K562 (cell line): ENCODE results near the gene SUV39H2. TPM values are rescaled to one million over a fixed set of nuclear protein-coding genes. Genes with fewer than 3 reads are reported as not detected.
"Not testable (repeated sequence)": the region's sequence is repeated elsewhere in the genome, so short reads cannot be mapped to it uniquely, and the experiment has no call there.

ENCODE experiments used
- ATAC-seq: fragments of 200-7000 bp; cut with Tn5 transposase; 3 replicates; pipeline ENCODE4 v1.9.1; 2020; ENCODE audit warnings: moderate library complexity
- BruUV-seq: library from RNA; stranded (reverse); fragments of 400-500 nt; replicated peaks from 2 replicates; lab custom pipeline; 2021; lab: Mats Ljungman, UMichigan
- CTCF ChIA-PET: fragments of 300-600 bp; formaldehyde crosslinking; extraction: SDS; loops from one replicate; lab custom pipeline; 2021; ENCODE audit warnings: low intra/inter-chr PET ratio; lab: Yijun Ruan, JAX
- POLR2A ChIA-PET: fragments of 300-600, 350-650 bp; sonication (Branson Sonifier 250); formaldehyde crosslinking; extraction: SDS; loops from one replicate; lab custom pipeline; 2021; ENCODE audit warnings: antibody characterized with exemption, inconsistent platforms; lab: Yijun Ruan, JAX
- DNase-seq, 4 experiments: peaks; one replicate each; pipeline versions ENCODE4 v3.0.0 to v3.0.0-alpha.2; 2011 to 2018; ENCODE audit warnings: low spot score in 3 of 4, mixed read lengths in 3 of 4; ENCODE audit errors: extremely low read depth in 1 of 4
- FAIRE-seq: peaks from 2 replicates; lab custom pipeline; 2011; peaks lifted over from hg19 to GRCh38; lab: Jason Lieb, UNC
- H2AFZ ChIP-seq: 2 replicates; pipeline ENCODE4 v1.6.0; 2011; ENCODE audit warnings: low read depth, low read length, control low read depth, inconsistent platforms
- H3K27ac ChIP-seq: fragments of 200-600 bp; 3 replicates; pipeline ENCODE4 v1.8.0; 2011; ENCODE audit warnings: low read depth, mild to moderate bottlenecking, control low read depth, inconsistent platforms, low read length, moderate library complexity, mixed read lengths; ENCODE audit errors: extremely low read depth
- H3K27me3 ChIP-seq, 2 experiments: fragments of 300-600 bp in 1 of 2; 2 replicates in 1 of 2; 3 replicates in 1 of 2; pipeline versions ENCODE4 v1.6.0 to v1.8.0; 2011; ENCODE audit warnings: inconsistent platforms in 2 of 2, low read length in 2 of 2, mild to moderate bottlenecking in 1 of 2, mixed read lengths in 1 of 2, moderate library complexity in 1 of 2; ENCODE audit not compliant: control insufficient read depth in 2 of 2, insufficient read depth in 2 of 2
- H3K36me3 ChIP-seq: fragments of 300-600 bp; 3 replicates; pipeline ENCODE4 v1.8.0; 2011; ENCODE audit warnings: mild to moderate bottlenecking, low read length, inconsistent platforms; ENCODE audit not compliant: control insufficient read depth, insufficient read depth
- H3K4me1 ChIP-seq, 2 experiments: fragments of 200-600 bp in 1 of 2; replicated peaks in 1 of 2; 2 replicates in 1 of 2; 3 replicates in 1 of 2; pipeline versions ENCODE4 v1.5.1 to v1.8.0; 2011; ENCODE audit warnings: inconsistent platforms in 2 of 2, low read length in 2 of 2, mild to moderate bottlenecking in 1 of 2, mixed read lengths in 1 of 2, moderate library complexity in 1 of 2; ENCODE audit not compliant: control insufficient read depth in 2 of 2, insufficient read depth in 2 of 2
- H3K4me2 ChIP-seq: 2 replicates; pipeline ENCODE4 v1.6.1; 2011; ENCODE audit warnings: low read length, control low read depth, inconsistent platforms, mixed read lengths; ENCODE audit not compliant: insufficient read depth
- H3K4me3 ChIP-seq: fragments of 200-600 bp; sonication (generic), shearing (Covaris generic); 2 replicates; pipeline ENCODE4 v1.5.1; 2016; ENCODE audit warnings: control low read depth, inconsistent platforms
- H3K79me2 ChIP-seq: fragments of 200-600 bp; 3 replicates; pipeline ENCODE4 v1.8.0; 2011; ENCODE audit warnings: low read length, inconsistent platforms; ENCODE audit not compliant: control insufficient read depth, insufficient read depth
- H3K9ac ChIP-seq, 2 experiments: 2 replicates each; pipeline versions ENCODE4 v1.6.0 to v1.6.1; 2011; ENCODE audit warnings: low read depth in 2 of 2, low read length in 2 of 2, control low read depth in 1 of 2, inconsistent platforms in 1 of 2, mild to moderate bottlenecking in 1 of 2, mixed read lengths in 1 of 2; ENCODE audit not compliant: insufficient read depth in 1 of 2
- H3K9me1 ChIP-seq: one replicate; pipeline ENCODE4 v1.6.0; 2011; ENCODE audit warnings: inconsistent platforms, mild to moderate bottlenecking, low read length, moderate library complexity; ENCODE audit not compliant: control insufficient read depth, insufficient read depth
- H3K9me3 ChIP-seq: replicated peaks from 2 replicates; pipeline ENCODE4 v1.5.1; 2011; ENCODE audit warnings: low read depth, low read length, inconsistent platforms; ENCODE audit not compliant: control insufficient read depth, insufficient read depth
- H4K20me1 ChIP-seq: replicated peaks from 2 replicates; pipeline ENCODE4 v1.6.1; 2011; ENCODE audit warnings: low read length, inconsistent platforms, mixed read lengths; ENCODE audit not compliant: control insufficient read depth, insufficient read depth
- ASH1L ChIP-seq: fragments of 450-650 bp; IDR thresholded peaks from 2 replicates; pipeline ENCODE4 v1.6.1; 2018; ENCODE audit warnings: borderline replicate concordance, mild to moderate bottlenecking, low read depth; ENCODE audit not compliant: partially characterized antibody
- DPF2 ChIP-seq: fragments of 450-650 bp; IDR thresholded peaks from 2 replicates; pipeline ENCODE4 v1.6.1; 2016
- ELF1 ChIP-seq: fragments of 200-800 bp; sonication (Bioruptor generic); IDR thresholded peaks from 2 replicates; pipeline ENCODE4 v1.6.1; 2016; ENCODE audit warnings: missing genetic modification characterization, missing compliant biosample characterization
- JUND ChIP-seq, 2 experiments: IDR thresholded peaks; 2 replicates in 1 of 2; 3 replicates in 1 of 2; pipeline ENCODE4 v1.6.1; 2011; ENCODE audit warnings: borderline replicate concordance in 2 of 2, low read depth in 2 of 2, low read length in 2 of 2, improper control_type of control experiment in 1 of 2, missing biosample characterization in 1 of 2, missing genetic modification characterization in 1 of 2, missing genetic modification reagents in 1 of 2
- NR2C1 ChIP-seq, 2 experiments: fragments of 450-650 bp; IDR thresholded peaks; 2 replicates each; pipeline ENCODE4 v1.6.1; 2017; ENCODE audit warnings: mild to moderate bottlenecking in 2 of 2, antibody characterized with exemption in 1 of 2, inconsistent platforms in 1 of 2, missing compliant biosample characterization in 1 of 2, missing genetic modification characterization in 1 of 2
- NR2C2 ChIP-seq, 2 experiments: fragments of 200-800 bp in 1 of 2; sonication (Bioruptor generic) in 1 of 2; sonication (generic) in 1 of 2; formaldehyde crosslinking in 1 of 2; IDR thresholded peaks; 2 replicates each; pipeline versions ENCODE4 v1.6.1 to v1.8.0; 2016 to 2022; ENCODE audit warnings: mild to moderate bottlenecking in 1 of 2, missing compliant biosample characterization in 1 of 2, missing genetic modification characterization in 1 of 2, missing genetic modification reagents in 1 of 2
- SPI1 ChIP-seq: IDR thresholded peaks from 2 replicates; pipeline ENCODE4 v1.6.1; 2011; ENCODE audit warnings: low read depth, low read length, control low read depth, borderline replicate concordance
- ZNF175 ChIP-seq: fragments of 200-800 bp; sonication (Bioruptor generic); IDR thresholded peaks from 2 replicates; pipeline ENCODE4 v1.6.1; 2016; ENCODE audit warnings: low read depth, mild to moderate bottlenecking, missing genetic modification characterization, missing compliant biosample characterization
- ZNF584 ChIP-seq: fragments of 200-800 bp; sonication (Bioruptor generic); IDR thresholded peaks from 2 replicates; pipeline ENCODE4 v1.6.1; 2016; ENCODE audit warnings: low read depth, mild to moderate bottlenecking, missing genetic modification characterization, missing compliant biosample characterization
- ZNF592 ChIP-seq: fragments of 450-650 bp; IDR thresholded peaks from 2 replicates; pipeline ENCODE4 v1.6.1; 2017; ENCODE audit warnings: antibody characterized with exemption, mild to moderate bottlenecking
- WGBS: fragments of 100-300 bp; shearing (Covaris generic); methylation state at CpG from one replicate; pipeline ENCODE4 v1.1.6; 2016; ENCODE audit warnings: low coverage, mixed read lengths; ENCODE audit not compliant: insufficient coverage; ENCODE audit errors: missing lambda C conversion rate; 5-methylcytosine and 5-hydroxymethylcytosine counted together
- in situ Hi-C: fragments of 300-500 bp; cut with MboI; formaldehyde crosslinking; loops from 4 replicates; pipeline ENCODE4 v1.15.0; 2018; ENCODE audit warnings: inconsistent platforms, mixed read lengths
- intact Hi-C: fragments of 100-400 bp; cut with micrococcal nuclease; formaldehyde crosslinking; loops from 2 replicates; pipeline ENCODE4 v1.14.2; 2022
- polyA plus RNA-seq, 8 experiments: library from polyadenylated mRNA; depleted of rRNA in 4 of 8; stranded (reverse) in 5 of 8; unstranded in 3 of 8; fragments of >200 nt; fragmentation: Nextera tagmentation in 2 of 8; fragmentation: Illumina TruSeq in 1 of 8; extraction: Ambion mirVana in 2 of 8; extraction: Trizol in 1 of 8; gene quantifications; 2 replicates each; pipeline versions ENCODE4 v1.2.1 to v1.2.3, GENCODE V29; 2011 to 2014; ENCODE audit warnings: inconsistent platforms in 1 of 8, missing spikeins in 1 of 8
- total RNA-seq, 7 experiments: library from RNA; depleted of rRNA in 6 of 7; stranded (reverse); fragments of >200 nt in 6 of 7; fragmentation: Illumina TruSeq in 2 of 7; extraction: Trizol in 2 of 7; gene quantifications; 2 replicates each; pipeline versions ENCODE4 v1.2.1 to v1.2.3, GENCODE V29; 2011 to 2021; ENCODE audit warnings: low replicate concordance in 1 of 7
- TF ChIP-seq, protein P1 (sequence below): fragments of 450-650 bp; IDR thresholded peaks from 2 replicates; pipeline ENCODE4 v1.6.1; 2016
- TF ChIP-seq, protein P2 (sequence below), 2 experiments: fragments of 450-650 bp in 1 of 2; sonication (generic) in 1 of 2; formaldehyde crosslinking in 1 of 2; IDR thresholded peaks in 1 of 2; conservative IDR thresholded peaks in 1 of 2; 2 replicates each; pipeline versions ENCODE4 v1.6.1 to v1.8.1; 2016 to 2023; ENCODE audit warnings: mild to moderate bottlenecking in 2 of 2, moderate library complexity in 2 of 2, inconsistent platforms in 1 of 2, missing genetic modification reagents in 1 of 2

Gene SUV39H2
- total and polyA plus RNA-seq, 9 of the 15 experiments (the other 6 are each of a cell fraction or from before 2014, with no cell fraction given), result 24.1 to 54.3 (median 41.3) TPM

DNA sequence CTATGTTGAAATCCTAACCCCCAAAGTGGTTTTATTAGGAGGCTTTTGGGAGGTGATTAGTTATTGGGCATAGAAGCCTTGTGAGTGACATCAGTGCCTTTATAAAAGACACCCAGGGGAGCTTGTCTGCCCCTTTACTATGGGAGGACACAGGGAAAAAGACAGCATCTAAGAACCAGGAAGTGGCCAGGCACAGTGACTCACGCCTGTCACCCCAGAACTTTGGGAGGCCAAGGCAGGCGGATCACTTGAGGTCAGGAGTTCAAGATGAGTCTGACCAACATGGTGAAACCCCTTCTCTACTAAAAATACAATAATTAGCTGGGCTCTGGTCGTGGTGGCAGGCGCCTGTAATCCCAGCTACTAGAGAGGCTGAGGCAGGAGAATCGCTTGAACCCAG lies 60.3 kb downstream of the SUV39H2 start:
- H3K9me3 ChIP-seq; in situ Hi-C loops; CTCF ChIA-PET; H3K4me2 ChIP-seq; H3K9me1 ChIP-seq; H3K4me3 ChIP-seq; H3K27me3 ChIP-seq; BruUV-seq; intact Hi-C loops; H4K20me1 ChIP-seq; H3K9ac ChIP-seq; H3K79me2 ChIP-seq; H3K4me1 ChIP-seq; TF ChIP-seq NR2C1 (IDR thresholded peaks at IDR 0.05); NR2C2 (CRISPR knock-in tag; IDR thresholded peaks at IDR 0.05); JUND (tag; IDR thresholded peaks at IDR 0.05; ENCODE audit: borderline replicate concordance, low read depth, low read length): not testable (repeated sequence)
- 13% methylated on average over 2 of the region's 5 CpGs for WGBS
- FAIRE-seq (peak; percentile 76), ATAC-seq (peak; percentile 70), DNase-seq (peak in 1 of 4 experiments; percentile 62)
- Histone ChIP-seq H3K27ac (peak overlapping the region; percentile 43; the same call in 1 of the 3 replicates), H2AFZ (0 out of 2 replicates have a peak overlapping the region, but pooled peaks have one; percentile 40), H3K36me3 (peaks cover 46% of the 10 kb centered on the region)
- POLR2A ChIA-PET, result interaction anchor here (1.2 kb wide), 1 partner anchor 16 kb away, joined by 3 read pairs; no protein-coding TSS in a partner anchor
- TF ChIP-seq ELF1 (tag) (peak; percentile 38; the same call in 1 of the 2 replicates), SPI1 (peak; percentile 68; the same call in 1 of the 2 replicates), ZNF584 (CRISPR knock-in tag) (0 out of 2 replicates have a peak, but pooled peaks have one; percentile 42), NR2C1 (tag; IDR thresholded peaks at IDR 0.05) (0 out of 2 replicates have a peak, but pooled peaks have one; percentile 25), ASH1L (peak; percentile 30), NR2C2 (tag; IDR thresholded peaks at IDR 0.05) (peak; percentile 60; the same call in 1 of the 2 replicates), DPF2 (0 out of 2 replicates have a peak, but pooled peaks have one; percentile 21), ZNF175 (CRISPR knock-in tag) (0 out of 2 replicates have a peak, but pooled peaks have one; percentile 33), ZNF592 (peak; percentile 27; the same call in 1 of the 2 replicates), JUND (IDR thresholded peaks at IDR 0.05; ENCODE audit: borderline replicate concordance, low read depth, low read length) (peak; percentile 53)
- TF ChIP-seq, protein P1, sequence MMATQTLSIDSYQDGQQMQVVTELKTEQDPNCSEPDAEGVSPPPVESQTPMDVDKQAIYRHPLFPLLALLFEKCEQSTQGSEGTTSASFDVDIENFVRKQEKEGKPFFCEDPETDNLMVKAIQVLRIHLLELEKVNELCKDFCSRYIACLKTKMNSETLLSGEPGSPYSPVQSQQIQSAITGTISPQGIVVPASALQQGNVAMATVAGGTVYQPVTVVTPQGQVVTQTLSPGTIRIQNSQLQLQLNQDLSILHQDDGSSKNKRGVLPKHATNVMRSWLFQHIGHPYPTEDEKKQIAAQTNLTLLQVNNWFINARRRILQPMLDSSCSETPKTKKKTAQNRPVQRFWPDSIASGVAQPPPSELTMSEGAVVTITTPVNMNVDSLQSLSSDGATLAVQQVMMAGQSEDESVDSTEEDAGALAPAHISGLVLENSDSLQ, result peak; percentile 24; the same call in 1 of the 2 replicates
- TF ChIP-seq, protein P2, sequence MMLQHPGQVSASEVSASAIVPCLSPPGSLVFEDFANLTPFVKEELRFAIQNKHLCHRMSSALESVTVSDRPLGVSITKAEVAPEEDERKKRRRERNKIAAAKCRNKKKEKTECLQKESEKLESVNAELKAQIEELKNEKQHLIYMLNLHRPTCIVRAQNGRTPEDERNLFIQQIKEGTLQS (IDR thresholded peaks at IDR 0.05), result peak; percentile 52
- TF ChIP-seq, protein P2 (CRISPR knock-in tag; conservative IDR thresholded peaks at IDR 0.05), result not testable (repeated sequence)
